ENCODE results near the gene DAP3. TPM values are rescaled to one million over a fixed set of nuclear protein-coding genes. Genes with fewer than 3 reads are reported as not detected.
A peak's percentile ranks its signal among the peaks of the same experiment; 100 is the strongest.
"Not testable (repeated sequence)": the region's sequence is repeated elsewhere in the genome, so short reads cannot be mapped to it uniquely, and the experiment has no call there.

The DAP3 gene
- total RNA-seq (2021; fragmentation: NEBNext Ultra II Directional; extraction: Animal tissue kit (Norgen Biotek cat#: 25700)) (87.1 and 91.6 TPM in 2 replicates), polyA plus RNA-seq (2011; rRNA removed) (66.3 and 71.4 TPM in 2 replicates), polyA minus RNA-seq (2011; rRNA and poly(A)+ RNA removed) (119 and 143 TPM in 2 replicates)
- polyA plus RNA-seq (2011; cell fraction: cytosol; rRNA removed): 88.0 TPM
- 144 TPM for polyA plus RNA-seq (2011; cell fraction: nucleus; rRNA removed)
- 84.2 to 109 TPM (median 91.8 TPM) in 4 replicates for polyA plus RNA-seq (2012, experiment 1 of 2)
- polyA plus RNA-seq (2012, experiment 2 of 2): 40.9 TPM
- 122 TPM for polyA plus RNA-seq (2013, experiment 1 of 2)
- 120 TPM for polyA plus RNA-seq (2013, experiment 2 of 2)
- polyA minus RNA-seq (2011; cell fraction: cytosol; rRNA and poly(A)+ RNA removed): 43.7 TPM
- 87.2 TPM for polyA minus RNA-seq (2011; cell fraction: nucleus; rRNA and poly(A)+ RNA removed)
- long read RNA-seq, experiment 1, transcript DAP3-216 (2 exons, 679 nt): minor isoform, 5 of 60 reads
- long read RNA-seq, experiment 1, transcript DAP3-202 (13 exons, 2,089 nt): major isoform, 12 of 60 reads
- long read RNA-seq, experiment 1, partial matches to known transcripts: 31 of 60 reads
- long read RNA-seq, experiment 1, other reads (novel, unspliced or antisense): 9 of 60 reads
- long read RNA-seq, experiment 2, transcript DAP3-202 (13 exons, 2,089 nt): major isoform, 46 of 93 reads
- long read RNA-seq, experiment 2, transcript DAP3-201 (13 exons, 1,649 nt): minor isoform, 15 of 93 reads
- long read RNA-seq, experiment 2, transcript DAP3-225 (12 exons, 1,894 nt): minor isoform, 6 of 93 reads
- long read RNA-seq, experiment 2, partial matches to known transcripts: 9 of 93 reads
- long read RNA-seq, experiment 2, other reads (novel, unspliced or antisense): 16 of 93 reads

DNA sequence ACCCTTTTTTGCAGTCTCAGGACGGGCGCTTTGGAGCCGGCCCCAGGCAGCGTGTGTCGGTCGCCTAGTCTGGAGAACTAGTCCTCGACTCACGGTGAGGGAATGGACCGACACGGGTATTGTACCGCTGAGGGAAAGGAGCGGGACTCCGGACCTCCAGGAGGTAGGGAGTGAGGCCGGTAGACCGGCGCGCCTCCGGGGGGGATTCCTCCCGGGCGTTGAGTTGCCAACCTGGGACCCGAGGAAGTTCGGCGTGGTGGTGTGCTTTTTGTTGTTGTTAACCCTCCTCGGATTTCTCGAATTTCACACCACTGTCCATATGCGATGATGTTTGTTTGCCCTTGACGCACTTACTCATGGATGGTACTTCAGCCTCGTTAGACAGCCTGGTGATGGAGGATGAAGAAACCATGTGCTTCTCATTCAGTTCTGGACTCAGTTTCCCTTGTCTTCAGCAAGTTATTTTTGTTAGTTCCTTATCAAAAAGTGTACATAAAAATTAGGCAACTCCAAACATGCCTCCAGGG is at the start of gene DAP3:
Gene DAP3 (plus strand): TSS at position 11 of the 527 bp plus-strand sequence. CDS start 20,689 bp downstream, outside the sequence.
- POLR2A ChIA-PET (ENCODE audit: partially characterized antibody); FAIRE-seq; H3K14ac ChIP-seq (ENCODE audit: insufficient read length); H4K20me1 ChIP-seq (replicated peaks in 1 of 2; ENCODE audit: control insufficient read depth in 1 of 2, insufficient read depth in 2 of 2, low read length in 2 of 2); H3K23ac ChIP-seq (ENCODE audit: insufficient read length); H3K9me3 ChIP-seq (ENCODE audit: insufficient read depth in 2 of 2, low read depth in 1 of 2, low read length in 1 of 2); H3K27me3 ChIP-seq (replicated peaks in 1 of 4; ENCODE audit: control insufficient read depth in 3 of 4, extremely low read depth in 1 of 4, insufficient read depth in 3 of 4, low read length in 3 of 4); H3K4me1 ChIP-seq (replicated peaks in 1 of 4; ENCODE audit: control insufficient read depth in 3 of 4, insufficient read depth in 4 of 4, low read length in 3 of 4); H3K23me2 ChIP-seq (ENCODE audit: low read depth, low read length); H3K79me1 ChIP-seq (ENCODE audit: low read depth, low read length); DNase-seq (ENCODE audit: low read depth in 1 of 2, low spot score in 2 of 2); H2AK5ac ChIP-seq (ENCODE audit: low read depth, low read length): not testable (repeated sequence)
- Histone ChIP-seq H3K4me3 (ENCODE audit: extremely low read depth in 1 of 4, insufficient read depth in 2 of 4, low read depth in 3 of 4, low read length in 4 of 4) (peak within 1 kb of the TSS; percentile 85 to 97 (median 93)), H2AFZ (ENCODE audit: low read length) (peak within 1 kb of the TSS; percentile 92; the same call in 1 of the 2 replicates), H2BK15ac (ENCODE audit: low read length) (peak within 1 kb of the TSS; percentile 95; the same call in 1 of the 2 replicates), H3K18ac (ENCODE audit: extremely low read depth, low read length) (peak within 1 kb of the TSS; percentile 97), H2BK20ac (ENCODE audit: low read length) (peak within 1 kb of the TSS; percentile 48; the same call in 1 of the 2 replicates), H2BK120ac (replicated peaks; ENCODE audit: low read depth, low read length) (peak within 1 kb of the TSS; percentile 99), H3K56ac (replicated peaks; ENCODE audit: insufficient read length, low read depth, low read length) (peak within 1 kb of the TSS; percentile 73), H4K8ac (ENCODE audit: extremely low read depth, insufficient read depth, low read length) (peak within 1 kb of the TSS; percentile 93), H2BK5ac (ENCODE audit: low read depth, low read length) (peak within 1 kb of the TSS; percentile 100), H4K91ac (replicated peaks; ENCODE audit: insufficient read length, low read length) (peak within 1 kb of the TSS; percentile 98), H3K4ac (replicated peaks; ENCODE audit: insufficient read length, low read depth, low read length) (peak within 1 kb of the TSS; percentile 97), H2BK12ac (ENCODE audit: low read depth, low read length) (peak within 1 kb of the TSS; percentile 87; the same call in 1 of the 2 replicates), H3K79me2 (ENCODE audit: control insufficient read depth in 1 of 2, insufficient read depth in 2 of 2, low read length in 2 of 2) (peaks cover 5 to 82% of the 10 kb centered on the region in 2 experiments), H3K4me2 (ENCODE audit: insufficient read depth in 1 of 2, low read depth in 2 of 2, low read length in 2 of 2) (peak within 1 kb of the TSS; percentile 77 to 80), H3K9ac (replicated peaks in 1 of 4; ENCODE audit: extremely low read depth in 1 of 4, low read depth in 3 of 4, low read length in 3 of 4) (peak within 1 kb of the TSS; percentile 86 to 98 (median 94)), H3K27ac (ENCODE audit: low read depth, low read length) (peak within 1 kb of the TSS; percentile 99), H3K36me3 (ENCODE audit: control insufficient read depth in 2 of 4, insufficient read depth in 4 of 4, low read length in 3 of 4) (peaks cover 0 to 27% (median 8%) of the 10 kb centered on the region in 4 experiments; a peak in 3 of 8 replicates), H4K5ac (ENCODE audit: insufficient read length, low read depth, low read length) (peak within 1 kb of the TSS; percentile 99)
- TF ChIP-seq PHF8 (conservative IDR thresholded peaks at IDR 0.05; ENCODE audit: low read depth, low read length): 0 out of 2 replicates have a peak, but pooled peaks have one; percentile 32
- peak; percentile 67; the same call in 1 of the 2 replicates for TF ChIP-seq TAF1 (IDR thresholded peaks at IDR 0.05; ENCODE audit: low read depth, low read length)
- peak; percentile 61 for TF ChIP-seq SAP30 (IDR thresholded peaks at IDR 0.05; ENCODE audit: insufficient read depth, insufficient replicate concordance, low read length)
- TF ChIP-seq, protein P1, sequence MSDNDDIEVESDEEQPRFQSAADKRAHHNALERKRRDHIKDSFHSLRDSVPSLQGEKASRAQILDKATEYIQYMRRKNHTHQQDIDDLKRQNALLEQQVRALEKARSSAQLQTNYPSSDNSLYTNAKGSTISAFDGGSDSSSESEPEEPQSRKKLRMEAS (IDR thresholded peaks at IDR 0.05): peak; percentile 9; the same call in 1 of the 2 replicates
- peak; percentile 12 for TF ChIP-seq TAF7 (optimal IDR thresholded peaks at IDR 0.05; ENCODE audit: borderline replicate concordance, low read depth, low read length)
- TF ChIP-seq SIN3A (conservative IDR thresholded peaks at IDR 0.05 in 1 of 2, IDR thresholded peaks at IDR 0.05 in 1 of 2; ENCODE audit: low read depth in 1 of 2, low read length in 2 of 2): peak in 1 of 2 experiments; percentile 67; a peak in 1 of 4 replicates
- 1% methylated on average over 21 of the region's 28 CpGs; no CpG with 5 or more reads in 1 of the 2 experiments for WGBS, 2 experiments (ENCODE audit: extremely low coverage in 1 of 2, insufficient coverage in 1 of 2, insufficient read length in 1 of 2, insufficient replicate concordance in 2 of 2, low coverage in 1 of 2, low lambda C conversion rate in 2 of 2, missing lambda C conversion rate in 1 of 2)
- CTCF ChIA-PET (ENCODE audit: partially characterized antibody): interaction anchor here (0.7 kb wide), 1 partner anchor 439 kb away, joined by 3 read pairs; no protein-coding TSS in a partner anchor
